GM19240 (cell line): ENCODE results near the gene BHLHE23.
A peak's percentile ranks its signal among the peaks of the same experiment; 100 is the strongest.

Experiments used
- DNase-seq: peaks from one replicate; pipeline ENCODE4 v3.0.0; 2011; ENCODE audit warnings: low spot score; ENCODE audit not compliant: insufficient read length

BHLHE23 gene

GRCh38 chr20:62972845-62973745 is 33.7 kb downstream of the BHLHE23 start:
- no peak for DNase-seq

DNA sequence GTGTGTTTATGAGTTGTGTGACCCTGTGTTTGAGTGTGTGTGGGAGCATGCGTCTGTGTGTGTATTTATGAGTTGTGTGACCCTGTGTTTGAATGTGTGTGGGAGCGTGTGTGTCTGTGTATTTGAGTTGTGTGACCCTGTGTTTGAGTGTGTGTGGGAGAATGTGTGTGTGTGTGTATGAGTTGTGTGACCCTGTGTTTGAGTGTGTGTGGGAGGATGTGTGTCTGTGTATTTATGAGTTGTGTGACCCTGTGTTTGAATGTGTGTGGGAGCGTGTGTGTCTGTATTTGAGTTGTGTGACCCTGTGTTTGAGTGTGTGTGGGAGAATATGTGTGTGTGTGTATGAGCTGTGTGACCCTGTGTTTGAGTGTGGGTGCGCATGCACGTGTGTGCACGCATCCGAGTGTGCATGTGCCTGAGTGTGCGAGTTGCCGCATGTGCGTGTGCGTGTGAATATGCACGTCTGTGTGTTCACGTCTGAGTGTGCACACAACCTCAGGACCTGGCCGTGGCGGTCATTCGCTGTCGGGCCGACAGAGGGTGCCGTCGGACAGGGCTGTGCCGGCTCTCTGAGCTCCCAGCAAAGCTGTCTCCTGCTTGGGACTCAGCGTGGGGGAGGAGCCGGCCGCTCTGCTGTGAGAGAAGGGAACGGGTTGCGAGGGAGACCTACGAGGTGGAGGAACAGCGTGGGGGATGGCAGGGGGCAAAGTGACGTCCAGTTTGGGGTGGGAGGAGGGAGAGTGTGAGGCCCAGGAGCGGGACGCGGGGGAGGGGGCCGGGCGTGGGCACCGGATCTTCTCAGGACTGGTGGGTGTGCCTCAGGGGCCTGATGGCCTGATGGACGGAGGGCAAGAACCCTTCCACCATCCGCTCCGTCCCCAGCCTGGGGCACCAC is 34.6 kb downstream of the BHLHE23 start:
- peak; percentile 97 for DNase-seq

DNA sequence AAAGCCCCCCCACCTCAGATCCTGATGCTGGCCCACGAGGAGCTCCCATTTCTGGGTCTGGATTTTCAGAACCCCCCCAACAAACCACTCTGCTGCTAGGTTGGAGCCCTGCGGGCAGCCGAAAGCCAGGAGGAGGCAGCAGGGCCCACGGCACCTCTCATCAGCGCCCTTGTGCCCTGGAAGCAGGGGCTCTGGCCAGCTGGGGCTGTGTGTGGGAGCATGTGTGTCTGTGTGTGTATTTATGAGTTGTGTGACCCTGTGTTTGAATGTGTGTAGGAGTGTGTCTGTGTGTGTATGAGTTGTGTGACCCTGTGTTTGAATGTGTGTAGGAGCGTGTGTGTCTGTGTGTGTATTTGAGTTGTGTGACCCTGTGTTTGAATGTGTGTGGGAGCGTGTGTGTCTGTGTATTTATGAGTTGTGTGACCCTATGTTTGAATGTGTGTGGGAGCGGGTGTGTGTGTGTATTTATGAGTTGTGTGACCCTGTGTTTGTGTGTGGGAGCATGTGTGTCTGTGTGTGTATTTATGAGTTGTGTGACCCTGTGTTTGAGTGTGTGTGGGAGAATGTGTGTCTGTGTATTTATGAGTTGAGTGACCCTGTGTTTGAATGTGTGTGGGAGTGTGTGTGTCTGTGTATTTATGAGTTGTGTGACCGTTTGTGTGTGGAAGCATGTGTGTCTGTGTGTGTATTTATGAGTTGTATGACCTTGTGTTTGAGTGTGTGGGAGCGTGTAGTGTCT is 35.4 kb downstream of the BHLHE23 start:
- no peak for DNase-seq

- DNase-seq = no peak
Observed at GRCh38 chr20:62970307-62971210, 36.2 kb downstream of the BHLHE23 start.

DNA sequence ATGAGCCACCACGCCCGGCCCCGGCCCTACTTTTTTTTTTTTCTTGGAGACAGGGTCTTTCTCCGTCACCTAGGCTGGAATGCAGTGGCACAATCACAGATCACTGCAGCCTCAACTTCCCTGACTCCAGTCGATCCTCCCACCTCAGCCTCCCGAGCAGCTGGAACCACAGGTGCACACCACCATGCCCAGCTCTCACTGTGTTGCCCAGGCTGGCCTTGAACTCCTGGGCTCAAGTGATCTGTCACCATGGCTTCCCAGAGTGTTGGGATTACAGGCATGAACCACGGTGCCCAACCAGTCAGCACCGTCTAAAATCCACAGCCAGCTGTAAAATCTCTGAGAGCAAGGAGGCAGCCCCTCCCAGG is 36.8 kb downstream of the BHLHE23 start:
- DNase-seq = no peak

DNA sequence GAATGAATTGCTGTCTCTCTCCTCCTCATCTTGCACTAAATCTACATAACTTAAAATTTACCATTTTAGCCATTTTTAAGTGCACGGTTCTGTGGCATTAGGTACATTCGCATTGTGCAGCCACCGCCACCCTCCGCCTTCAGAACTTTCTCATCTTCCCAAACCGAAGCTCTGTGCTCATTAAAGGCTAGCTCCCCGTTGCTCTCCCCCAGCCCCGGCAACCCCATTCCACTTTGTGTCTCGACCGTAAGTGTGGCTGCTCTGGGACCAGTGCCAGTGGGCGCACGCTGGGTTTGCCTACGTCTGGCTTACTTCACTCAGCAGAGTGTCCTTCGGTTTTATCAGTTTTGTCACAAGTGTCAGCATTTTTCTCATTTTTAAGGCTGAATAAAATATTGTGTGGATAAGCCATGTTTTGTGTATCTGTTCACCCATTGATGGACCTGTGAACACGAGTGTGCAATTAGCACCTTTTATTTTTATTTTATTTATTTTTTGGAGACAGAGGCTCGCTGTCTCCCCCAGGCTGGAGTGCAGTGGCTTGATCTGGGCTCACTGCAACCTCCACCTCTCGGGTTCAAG is 37.5 kb downstream of the BHLHE23 start:
- no peak for DNase-seq

- no peak for DNase-seq
Observed at GRCh38 chr20:62968378-62969178, 38.2 kb downstream of the BHLHE23 start.

GRCh38 chr20:62967628-62968351 is 39.0 kb downstream of the BHLHE23 start:
- no peak for DNase-seq

DNA sequence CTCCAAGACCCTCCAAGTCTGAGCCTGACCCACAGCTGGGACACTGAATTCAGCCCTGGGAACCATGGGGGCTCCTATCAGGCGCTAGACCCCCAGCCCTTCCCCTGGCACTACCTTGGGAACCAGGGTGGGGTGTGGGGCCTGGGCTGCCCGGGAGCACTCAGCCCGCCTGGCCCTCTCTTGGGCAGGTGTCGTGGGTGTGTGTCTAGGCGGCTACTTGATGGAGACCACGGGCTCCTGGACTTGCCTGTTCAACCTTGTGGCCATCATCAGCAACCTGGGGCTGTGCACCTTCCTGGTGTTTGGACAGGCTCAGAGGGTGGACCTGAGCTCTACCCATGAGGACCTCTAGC is 39.6 kb downstream of the BHLHE23 start:
- DNase-seq = no peak

GRCh38 chr20:62966212-62967148 is 40.3 kb downstream of the BHLHE23 start:
- DNase-seq = no peak

GRCh38 chr20:62965363-62965771 is 41.4 kb downstream of the BHLHE23 start:
- DNase-seq = no peak

GRCh38 chr20:62964700-62965099 is 42.1 kb downstream of the BHLHE23 start:
- DNase-seq = no peak

GRCh38 chr20:62963614-62964397 is 43.0 kb downstream of the BHLHE23 start:
- DNase-seq = no peak

DNA sequence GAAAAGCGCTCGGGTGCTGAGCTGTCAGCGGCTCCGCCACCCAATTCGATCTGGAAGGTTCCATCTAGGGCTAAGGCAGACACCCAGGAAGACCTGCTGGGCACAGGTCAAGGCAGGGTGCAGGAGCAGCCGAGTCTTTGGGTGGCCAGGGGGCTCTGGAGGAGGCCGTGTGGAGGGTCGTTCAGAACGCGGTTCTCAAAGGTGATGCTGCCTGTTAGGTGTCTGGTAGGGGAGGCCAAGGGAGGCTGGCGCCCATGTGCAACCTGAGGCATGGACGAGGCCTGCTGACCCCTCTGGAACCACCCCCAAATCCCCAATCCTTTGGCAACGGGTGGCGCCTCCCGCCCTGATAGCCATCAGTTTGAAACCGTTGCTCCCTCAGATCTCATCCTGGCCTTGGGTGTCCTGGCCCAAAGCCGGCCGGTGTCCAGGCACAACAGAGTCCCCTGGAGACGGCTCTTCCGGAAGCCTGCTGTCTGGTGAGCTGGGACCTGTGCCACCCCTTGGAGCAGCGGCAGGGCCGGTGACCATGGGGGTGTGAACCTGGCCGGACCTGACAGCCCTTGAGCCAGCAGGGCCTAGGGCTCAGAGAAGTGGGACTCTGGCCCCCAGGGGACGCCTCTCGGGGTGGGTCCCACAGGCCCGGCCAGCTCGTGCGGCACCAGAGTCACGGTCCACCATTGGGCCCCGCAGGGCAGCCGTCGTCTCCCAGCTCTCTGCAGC is 43.7 kb downstream of the BHLHE23 start:
- DNase-seq = no peak

DNA sequence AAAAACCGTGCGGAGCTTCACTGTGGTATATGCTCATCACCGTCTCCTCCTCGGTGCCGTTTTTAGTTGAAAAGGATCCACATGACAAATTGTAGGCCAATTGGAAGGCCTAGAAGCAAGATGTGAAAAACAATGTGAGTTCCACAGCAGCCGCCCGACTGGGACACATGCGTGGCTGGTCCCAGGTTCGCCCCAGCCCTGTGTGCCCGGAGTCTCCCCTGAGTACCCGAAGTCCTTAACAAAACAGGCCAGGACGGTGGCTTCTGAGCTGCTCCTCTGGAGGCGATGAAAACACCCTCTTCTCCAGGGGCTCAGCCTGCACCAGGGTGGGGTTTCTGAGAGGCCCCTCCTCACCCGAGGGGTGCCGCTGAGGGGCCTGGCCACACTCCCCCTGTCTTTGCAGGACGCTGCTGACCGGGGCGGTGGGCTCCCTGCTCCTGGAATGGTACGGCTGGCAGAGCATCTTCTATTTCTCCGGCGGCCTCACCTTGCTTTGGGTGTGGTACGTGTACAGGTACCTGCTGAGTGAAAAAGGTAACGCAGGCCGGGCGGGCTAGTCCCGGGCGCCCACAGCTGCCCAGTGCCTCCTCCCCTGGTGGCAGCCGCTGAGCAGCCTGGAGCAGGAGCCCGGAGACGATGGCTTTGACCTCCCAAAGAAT is 44.4 kb downstream of the BHLHE23 start:
- no peak for DNase-seq

GRCh38 chr20:62961799-62962198 is 45.0 kb downstream of the BHLHE23 start:
- no peak for DNase-seq
